Retinal pigment epithelial cell (primary cell): Measurements from ENCODE around the gene DUSP28.

Source experiments
- DNase-seq: peaks from one replicate; pipeline ENCODE4 v3.0.0-alpha.2; 2010; ENCODE audit warnings: low read depth
- H3K4me3 ChIP-seq: 2 replicates; pipeline ENCODE4 v1.5.1; 2011; ENCODE audit warnings: mild to moderate bottlenecking, low read length, control low read depth, moderate library complexity
- TF ChIP-seq, protein P1 (sequence below): conservative IDR thresholded peaks from 2 replicates; pipeline ENCODE4 v1.5.1; 2011; ENCODE audit warnings: low read depth, low read length, control low read depth, inconsistent platforms

Gene DUSP28

DNA sequence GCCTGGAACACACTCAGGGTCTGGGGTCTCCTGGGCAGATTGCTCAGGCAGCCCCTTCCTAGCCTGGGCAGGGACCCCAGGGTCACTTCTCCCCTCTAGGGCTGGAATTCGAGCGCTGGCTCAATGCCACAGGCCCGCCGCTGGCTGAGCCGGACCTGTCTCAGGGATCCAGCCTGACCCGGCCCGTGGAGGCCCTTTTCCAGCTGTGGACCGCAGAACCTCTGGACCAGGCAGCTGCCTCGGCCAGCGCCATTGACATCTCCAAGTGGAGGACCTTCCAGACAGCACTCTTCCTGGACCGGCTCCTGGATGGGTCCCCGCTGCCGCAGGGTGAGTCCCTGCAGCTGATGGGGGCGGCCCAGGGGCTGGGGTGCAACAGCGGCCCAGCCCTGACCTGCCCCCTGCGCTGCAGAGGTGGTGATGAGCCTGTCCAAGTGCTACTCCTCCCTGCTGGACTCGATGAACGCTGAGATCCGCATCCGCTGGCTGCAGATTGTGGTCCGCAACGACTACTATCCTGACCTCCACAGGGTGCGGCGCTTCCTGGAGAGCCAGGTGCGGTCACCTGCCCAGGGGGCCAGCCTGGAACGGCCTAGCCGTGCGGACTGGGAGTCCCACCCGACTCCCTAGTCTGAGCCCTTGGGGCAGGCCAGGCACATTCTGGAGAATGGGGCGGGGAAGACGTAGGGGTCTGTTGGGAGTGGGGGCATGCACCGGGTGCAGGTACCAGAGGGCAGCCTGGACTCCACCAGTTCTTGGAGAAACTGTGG, 16.5 kb downstream of the DUSP28 start:
- no peak for DNase-seq
- TF ChIP-seq, protein P1, sequence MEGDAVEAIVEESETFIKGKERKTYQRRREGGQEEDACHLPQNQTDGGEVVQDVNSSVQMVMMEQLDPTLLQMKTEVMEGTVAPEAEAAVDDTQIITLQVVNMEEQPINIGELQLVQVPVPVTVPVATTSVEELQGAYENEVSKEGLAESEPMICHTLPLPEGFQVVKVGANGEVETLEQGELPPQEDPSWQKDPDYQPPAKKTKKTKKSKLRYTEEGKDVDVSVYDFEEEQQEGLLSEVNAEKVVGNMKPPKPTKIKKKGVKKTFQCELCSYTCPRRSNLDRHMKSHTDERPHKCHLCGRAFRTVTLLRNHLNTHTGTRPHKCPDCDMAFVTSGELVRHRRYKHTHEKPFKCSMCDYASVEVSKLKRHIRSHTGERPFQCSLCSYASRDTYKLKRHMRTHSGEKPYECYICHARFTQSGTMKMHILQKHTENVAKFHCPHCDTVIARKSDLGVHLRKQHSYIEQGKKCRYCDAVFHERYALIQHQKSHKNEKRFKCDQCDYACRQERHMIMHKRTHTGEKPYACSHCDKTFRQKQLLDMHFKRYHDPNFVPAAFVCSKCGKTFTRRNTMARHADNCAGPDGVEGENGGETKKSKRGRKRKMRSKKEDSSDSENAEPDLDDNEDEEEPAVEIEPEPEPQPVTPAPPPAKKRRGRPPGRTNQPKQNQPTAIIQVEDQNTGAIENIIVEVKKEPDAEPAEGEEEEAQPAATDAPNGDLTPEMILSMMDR = no peak
- H3K4me3 ChIP-seq = no peak overlapping the region

DNA sequence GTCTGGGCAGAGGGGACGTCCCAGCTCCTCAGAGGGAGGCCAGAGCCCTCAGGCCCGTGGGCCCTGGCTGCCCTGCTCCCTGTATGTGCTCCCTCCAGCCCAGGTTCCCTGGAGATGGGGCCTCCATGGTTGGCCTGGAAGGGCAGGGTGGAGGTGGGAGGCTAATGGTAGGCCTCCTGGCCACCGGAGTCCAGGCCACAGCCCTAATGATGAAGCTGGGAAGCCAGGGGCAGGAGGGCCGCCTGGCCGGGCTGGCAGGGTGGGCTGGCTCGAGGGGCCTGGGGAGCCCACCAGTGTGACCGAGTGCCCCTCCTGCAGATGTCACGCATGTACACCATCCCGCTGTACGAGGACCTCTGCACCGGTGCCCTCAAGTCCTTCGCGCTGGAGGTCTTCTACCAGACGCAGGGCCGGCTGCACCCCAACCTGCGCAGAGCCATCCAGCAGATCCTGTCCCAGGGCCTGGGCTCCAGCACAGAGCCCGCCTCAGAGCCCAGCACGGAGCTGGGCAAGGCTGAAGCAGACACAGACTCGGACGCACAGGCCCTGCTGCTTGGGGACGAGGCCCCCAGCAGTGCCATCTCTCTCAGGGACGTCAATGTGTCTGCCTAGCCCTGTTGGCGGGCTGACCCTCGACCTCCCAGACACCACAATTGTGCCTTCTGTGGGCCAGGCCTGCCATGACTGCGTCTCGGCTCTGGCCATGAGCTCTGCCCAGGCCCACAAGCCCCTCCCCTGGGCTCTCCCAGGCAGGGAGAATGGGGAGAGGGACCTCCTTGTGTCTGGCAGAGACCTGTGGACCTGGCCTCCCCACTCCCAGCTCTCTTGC, 17.3 kb downstream of the DUSP28 start:
- TF ChIP-seq, protein P1 = no peak
- no peak for DNase-seq
- H3K4me3 ChIP-seq = no peak overlapping the region

- DNase-seq = no peak
- no peak overlapping the region for H3K4me3 ChIP-seq
- TF ChIP-seq, protein P1 = no peak
Measured at GRCh38 chr2:240578110-240578450, 17.9 kb downstream of the DUSP28 start.

DNA sequence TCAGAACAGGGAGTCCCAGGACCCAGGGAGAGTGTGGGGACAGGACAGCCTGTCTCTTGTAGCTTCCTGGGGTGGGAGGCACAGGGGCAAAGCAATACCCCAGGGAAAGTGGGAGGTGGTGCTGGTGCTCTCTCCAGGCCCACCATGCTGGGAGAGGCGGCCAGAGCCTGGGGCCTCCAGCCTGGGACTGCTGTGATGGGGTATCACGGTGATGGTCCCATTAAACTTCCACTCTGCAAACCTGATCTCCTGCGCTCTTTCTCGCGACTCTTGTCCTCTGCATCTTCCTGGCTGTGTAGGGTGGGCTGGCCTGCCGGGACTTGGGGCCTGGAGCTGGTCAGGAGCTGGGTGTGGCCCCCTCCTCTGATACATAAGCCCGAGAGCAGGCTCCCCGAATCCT, 18.3 kb downstream of the DUSP28 start:
- DNase-seq = no peak
- TF ChIP-seq, protein P1 = no peak

GRCh38 chr2:240579071-240579762, 19.1 kb downstream of the DUSP28 start:
- no peak for DNase-seq
- TF ChIP-seq, protein P1 = no peak
- H3K4me3 ChIP-seq = no peak overlapping the region

More for the DNA sequence above, 18.3 kb downstream of the DUSP28 start:
- no peak overlapping the region for H3K4me3 ChIP-seq

- H3K4me3 ChIP-seq = no peak overlapping the region
- TF ChIP-seq, protein P1 = peak; percentile 28
- no peak for DNase-seq
Measured at GRCh38 chr2:240579771-240580614, 19.8 kb downstream of the DUSP28 start.
